Right atrium auricular region (tissue), 2 donors: ENCODE measurements around the gene KPNA2. TPM values are rescaled to one million over a fixed set of nuclear protein-coding genes. Genes with fewer than 3 reads are reported as not detected.
A peak's percentile ranks its signal among the peaks of the same experiment; 100 is the strongest.
"Not testable (repeated sequence)": the region's sequence is repeated elsewhere in the genome, so short reads cannot be mapped to it uniquely, and the experiment has no call there.

Experiments used
- DNase-seq: peaks from one replicate; pipeline ENCODE4 v3.0.0-alpha.2; 2019; ENCODE audit warnings: low spot score
- H3K27ac ChIP-seq, 2 donors: fragments of 200-600 bp; sonication (generic); 1 replicate in 1 of 2; 2 replicates in 1 of 2; pipeline ENCODE4 v1.5.1; 2016 to 2019
- H3K27me3 ChIP-seq, 2 donors: fragments of 200-600 bp; sonication (generic); one replicate each; pipeline versions ENCODE4 v1.5.1 to v1.6.0; 2017 to 2019
- H3K36me3 ChIP-seq: fragments of 200-600 bp; sonication (generic); one replicate; pipeline ENCODE4 v1.5.1; 2016
- H3K4me1 ChIP-seq, 2 donors: fragments of 200-600 bp; sonication (generic); one replicate each; pipeline versions ENCODE4 v1.5.1 to v1.6.0; 2017 to 2019
- H3K4me3 ChIP-seq, 2 donors: fragments of 200-600 bp; sonication (generic); 1 replicate in 1 of 2; 2 replicates in 1 of 2; pipeline ENCODE4 v1.5.1; 2017 to 2019; ENCODE audit warnings: mild to moderate bottlenecking in 1 of 2, moderate library complexity in 1 of 2
- H3K9me3 ChIP-seq, 2 donors: fragments of 200-600 bp; sonication (generic); one replicate each; pipeline ENCODE4 v1.5.1; 2019
- total RNA-seq, 2 donors: library from RNA; depleted of rRNA; stranded (reverse); fragments of >200 nt; gene quantifications; one replicate each; pipeline ENCODE4 v1.1.0, GENCODE V29; 2016
- TF ChIP-seq, protein P1 (sequence below), 2 donors: fragments of 200-600 bp; sonication (generic); IDR thresholded peaks; one replicate each; pipeline ENCODE4 v1.5.1; 2019; ENCODE audit warnings: antibody characterized with exemption in 2 of 2

The KPNA2 gene
- total RNA-seq, 2 donors from 2014 or later: 17.9 to 19.2 TPM

GRCh38 chr17:68004201-68004600 is 31.3 kb upstream of the KPNA2 start:
- no peaks in the 10 kb centered on the region for H3K4me1 ChIP-seq
- H3K9me3 ChIP-seq: no peaks in the 10 kb centered on the region
- no peaks in the 10 kb centered on the region for H3K36me3 ChIP-seq
- H3K27ac ChIP-seq: no peak overlapping the region
- H3K27me3 ChIP-seq: no peaks in the 10 kb centered on the region
- TF ChIP-seq, protein P1, sequence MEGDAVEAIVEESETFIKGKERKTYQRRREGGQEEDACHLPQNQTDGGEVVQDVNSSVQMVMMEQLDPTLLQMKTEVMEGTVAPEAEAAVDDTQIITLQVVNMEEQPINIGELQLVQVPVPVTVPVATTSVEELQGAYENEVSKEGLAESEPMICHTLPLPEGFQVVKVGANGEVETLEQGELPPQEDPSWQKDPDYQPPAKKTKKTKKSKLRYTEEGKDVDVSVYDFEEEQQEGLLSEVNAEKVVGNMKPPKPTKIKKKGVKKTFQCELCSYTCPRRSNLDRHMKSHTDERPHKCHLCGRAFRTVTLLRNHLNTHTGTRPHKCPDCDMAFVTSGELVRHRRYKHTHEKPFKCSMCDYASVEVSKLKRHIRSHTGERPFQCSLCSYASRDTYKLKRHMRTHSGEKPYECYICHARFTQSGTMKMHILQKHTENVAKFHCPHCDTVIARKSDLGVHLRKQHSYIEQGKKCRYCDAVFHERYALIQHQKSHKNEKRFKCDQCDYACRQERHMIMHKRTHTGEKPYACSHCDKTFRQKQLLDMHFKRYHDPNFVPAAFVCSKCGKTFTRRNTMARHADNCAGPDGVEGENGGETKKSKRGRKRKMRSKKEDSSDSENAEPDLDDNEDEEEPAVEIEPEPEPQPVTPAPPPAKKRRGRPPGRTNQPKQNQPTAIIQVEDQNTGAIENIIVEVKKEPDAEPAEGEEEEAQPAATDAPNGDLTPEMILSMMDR (IDR thresholded peaks at IDR 0.05): no peak
- H3K4me3 ChIP-seq: no peak overlapping the region
- no peak for DNase-seq

DNA sequence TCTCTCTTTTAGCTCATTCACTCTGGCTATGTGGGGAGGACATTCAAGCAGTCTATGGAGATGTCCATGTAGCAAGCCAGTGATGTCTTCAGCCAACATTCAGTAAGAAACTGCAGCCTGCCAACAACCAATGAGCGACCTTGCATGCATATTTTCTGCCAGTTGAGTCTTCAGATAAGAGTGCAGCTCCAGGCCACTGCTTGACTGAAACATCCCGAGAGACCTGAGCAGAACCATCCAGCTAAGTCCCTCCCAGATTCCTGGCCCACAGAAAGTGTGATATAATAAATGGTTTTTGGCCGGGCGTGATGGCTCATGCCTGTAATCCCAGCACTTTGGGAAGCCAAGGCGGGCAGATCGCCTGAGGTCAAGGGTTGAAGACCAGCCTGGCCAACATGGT is 28.7 kb upstream of the KPNA2 start:
- no peak overlapping the region for H3K4me3 ChIP-seq
- no peak overlapping the region for H3K27ac ChIP-seq
- TF ChIP-seq, protein P1 (IDR thresholded peaks at IDR 0.05): no peak
- no peaks in the 10 kb centered on the region for H3K9me3 ChIP-seq
- H3K27me3 ChIP-seq: no peaks in the 10 kb centered on the region
- no peaks in the 10 kb centered on the region for H3K36me3 ChIP-seq
- DNase-seq: peak; percentile 70
- H3K4me1 ChIP-seq: no peaks in the 10 kb centered on the region

GRCh38 chr17:68011199-68011665 is 24.3 kb upstream of the KPNA2 start:
- no peaks in the 10 kb centered on the region for H3K36me3 ChIP-seq
- no peaks in the 10 kb centered on the region for H3K27me3 ChIP-seq
- H3K9me3 ChIP-seq: no peaks in the 10 kb centered on the region
- H3K27ac ChIP-seq: no peak overlapping the region
- H3K4me1 ChIP-seq: no peaks in the 10 kb centered on the region
- no peak overlapping the region for H3K4me3 ChIP-seq
- TF ChIP-seq, protein P1 (IDR thresholded peaks at IDR 0.05): peak; percentile 44 to 69
- DNase-seq: no peak

DNA sequence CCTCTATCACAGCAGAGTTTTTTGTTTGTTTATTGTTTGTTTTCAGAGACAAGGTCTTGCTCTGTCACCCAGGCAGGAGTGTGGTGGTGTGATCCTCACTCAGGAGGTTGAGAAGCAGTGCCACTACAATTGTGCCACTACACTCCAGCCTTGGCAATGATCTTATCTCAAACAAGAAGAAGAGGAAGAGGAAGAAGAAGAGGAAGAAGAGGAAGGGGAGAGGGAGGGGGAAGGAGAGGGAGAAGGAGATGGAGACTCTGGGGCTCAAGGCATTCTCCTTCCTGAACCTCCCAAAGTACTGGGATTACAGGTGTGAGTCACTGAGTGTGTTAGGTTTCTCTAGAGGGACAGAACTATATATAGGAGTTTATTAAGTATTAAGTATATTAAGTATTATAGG is 22.1 kb upstream of the KPNA2 start:
- H3K36me3 ChIP-seq: no peaks in the 10 kb centered on the region
- H3K27ac ChIP-seq: no peak overlapping the region
- H3K27me3 ChIP-seq: no peaks in the 10 kb centered on the region
- H3K4me1 ChIP-seq: no peaks in the 10 kb centered on the region
- no peak overlapping the region for H3K4me3 ChIP-seq
- DNase-seq: no peak
- TF ChIP-seq, protein P1 (IDR thresholded peaks at IDR 0.05): no peak
- no peaks in the 10 kb centered on the region for H3K9me3 ChIP-seq

DNA sequence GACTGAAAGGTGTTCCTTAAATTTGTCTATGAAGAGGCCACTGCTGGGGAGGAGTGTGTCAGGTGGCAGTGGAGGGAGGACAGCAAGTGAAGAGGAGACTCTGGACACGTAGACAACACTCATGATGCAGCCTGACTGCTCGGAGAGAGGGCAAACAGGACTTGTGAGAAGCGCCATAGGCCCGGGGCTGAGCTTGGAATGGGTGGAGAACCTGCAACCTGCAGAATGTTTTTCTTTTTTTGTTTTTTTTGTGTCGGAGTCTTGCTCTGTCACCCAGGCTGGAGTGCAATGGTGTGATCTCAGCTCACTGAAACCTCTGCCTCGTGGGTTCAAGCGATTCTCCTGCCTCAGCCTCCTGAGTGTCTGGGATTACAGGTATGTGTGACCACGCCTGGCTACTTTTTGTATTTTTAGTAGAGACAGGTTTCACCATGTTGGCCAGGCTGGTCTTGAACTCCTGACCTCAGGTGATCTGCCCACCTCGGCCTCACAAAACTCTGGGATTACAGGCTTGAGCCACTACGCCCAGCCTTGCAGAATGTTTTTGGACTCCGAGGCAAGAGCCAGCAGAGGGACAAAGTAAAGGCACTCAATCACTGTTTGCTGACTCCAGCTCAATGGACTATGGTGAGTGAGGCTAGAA is 20.3 kb upstream of the KPNA2 start:
- Histone ChIP-seq H3K4me3 (no peak overlapping the region), H3K4me1 (no peaks in the 10 kb centered on the region)
- TF ChIP-seq, protein P1 (IDR thresholded peaks at IDR 0.05): no peak

GRCh38 chr17:68016838-68017237 is 18.7 kb upstream of the KPNA2 start:
- TF ChIP-seq, protein P1 (IDR thresholded peaks at IDR 0.05): no peak
- H3K9me3 ChIP-seq: no peaks in the 10 kb centered on the region
- H3K4me3 ChIP-seq: no peak overlapping the region
- H3K27ac ChIP-seq: no peak overlapping the region
- peaks cover 0 to 5% of the 10 kb centered on the region in 2 donors for H3K4me1 ChIP-seq
- H3K36me3 ChIP-seq: no peaks in the 10 kb centered on the region
- DNase-seq: no peak
- H3K27me3 ChIP-seq: no peaks in the 10 kb centered on the region

More for the DNA sequence above, 20.3 kb upstream of the KPNA2 start:
- Histone ChIP-seq H3K36me3 (no peaks in the 10 kb centered on the region), H3K27ac (no peak overlapping the region), H3K27me3 (no peaks in the 10 kb centered on the region), H3K9me3 (no peaks in the 10 kb centered on the region)
- no peak for DNase-seq

GRCh38 chr17:68018493-68018892 is 17.0 kb upstream of the KPNA2 start:
- H3K36me3 ChIP-seq, H3K4me1 ChIP-seq, H3K27me3 ChIP-seq: not testable (repeated sequence)

More at GRCh38 chr17:68018493-68018892, 17.0 kb upstream of the KPNA2 start:
- not testable (repeated sequence) for DNase-seq, H3K27ac ChIP-seq, H3K4me3 ChIP-seq, H3K9me3 ChIP-seq
